ENCODE data around the gene RASGEF1B. TPM values are rescaled to one million over a fixed set of nuclear protein-coding genes. Genes with fewer than 3 reads are reported as not detected.
A peak's percentile ranks its signal among the peaks of the same experiment; 100 is the strongest.

RASGEF1B gene
- total and polyA plus RNA-seq, 2 of the 4 experiments (the other 2 are of a cell fraction), result 0.09 to 0.36 TPM

- no TSS peak for BruUV-seq (replicated peaks)
- dilution Hi-C loops (cut with HindIII; ENCODE audit: low sequenced_read_pairs, unreplicated experiment), result no loop called here
- intact Hi-C loops (cut with micrococcal nuclease), result no loop called here
These were observed 36.9 kb upstream of the RASGEF1B start for GRCh38 chr4:81508411-81509185.

More at GRCh38 chr4:81508411-81509185, 36.9 kb upstream of the RASGEF1B start:
- Histone ChIP-seq H2AFZ (replicated peaks; ENCODE audit: low read length, poor library complexity) (no peak overlapping the region), H3K27me3 (ENCODE audit: control insufficient read depth, insufficient read depth, low read length) (peaks cover 4% of the 10 kb centered on the region; the same call in 1 of the 2 replicates), H3K4me1 (ENCODE audit: control insufficient read depth, insufficient read depth, low read length) (no peaks in the 10 kb centered on the region), H3K9me1 (ENCODE audit: insufficient read depth, low read length) (no peaks in the 10 kb centered on the region), H3K9ac (ENCODE audit: low read depth, low read length) (no peak overlapping the region), H2BK15ac (ENCODE audit: low read depth, low read length) (no peak overlapping the region), H2AK5ac (ENCODE audit: low read depth, low read length) (no peak overlapping the region), H4K91ac (ENCODE audit: insufficient read depth, low read depth, low read length) (no peak overlapping the region), H3K9me3 (ENCODE audit: control insufficient read depth, insufficient read depth, low read length) (no peaks in the 10 kb centered on the region), H3K4me2 (ENCODE audit: low read depth, low read length) (no peak overlapping the region), H4K20me1 (ENCODE audit: insufficient read depth, low read length) (no peaks in the 10 kb centered on the region), H3K18ac (ENCODE audit: low read depth, low read length) (no peak overlapping the region), H3K14ac (replicated peaks; ENCODE audit: low read depth, low read length) (no peak overlapping the region), H3K27ac (ENCODE audit: insufficient read depth, low read length) (no peak overlapping the region), H3K36me3 (ENCODE audit: control insufficient read depth, insufficient read depth, low read length) (no peaks in the 10 kb centered on the region), H3K23ac (ENCODE audit: low read depth, low read length) (no peak overlapping the region), H3K56ac (ENCODE audit: extremely low read depth, insufficient read depth, low read length) (no peak overlapping the region), H3K4ac (ENCODE audit: low read depth, low read length) (no peak overlapping the region), H4K8ac (ENCODE audit: low read depth in 2 of 2, low read length in 2 of 2) (no peak overlapping the region), H3K4me3 (ENCODE audit: insufficient read depth, low read depth, low read length) (no peak overlapping the region), H3K79me1 (ENCODE audit: low read depth in 1 of 2, low read length in 2 of 2) (no peaks in the 10 kb centered on the region), H2BK20ac (ENCODE audit: low read depth, low read length) (no peak overlapping the region), H2BK120ac (ENCODE audit: low read depth, low read length) (no peak overlapping the region), H4K5ac (ENCODE audit: low read depth, low read length) (no peak overlapping the region), H2BK5ac (ENCODE audit: low read depth, low read length, poor library complexity, severe bottlenecking) (no peak overlapping the region), H2AK9ac (replicated peaks; ENCODE audit: low read depth, low read length, poor library complexity) (no peak overlapping the region)
- ATAC-seq (ENCODE audit: low read depth) (no peak), DNase-seq (no peak)
- POLR2A ChIA-PET (ENCODE audit: unreplicated experiment), result no interaction called here
- in situ Hi-C loops (cut with MboI; ENCODE audit: low sequenced_read_pairs), result no loop called here
- TF ChIP-seq MAFK (IDR thresholded peaks at IDR 0.05; ENCODE audit: low read depth, low read length), result 0 out of 2 replicates have a peak, but pooled peaks have one; percentile 16
- TF ChIP-seq RFX5 (IDR thresholded peaks at IDR 0.05; ENCODE audit: low read depth, low read length), result no peak
- CTCF ChIA-PET, result no interaction called here
- WGBS, 2 experiments (ENCODE audit: extremely low coverage in 2 of 2, insufficient read length in 1 of 2), result no CpG with 5 or more reads among the region's 2 CpGs

Measured in IMR-90 (cell line).